Fibroblast of villous mesenchyme (primary cell): ENCODE measurements around the gene CFAP157. TPM values are rescaled to one million over a fixed set of nuclear protein-coding genes. Genes with fewer than 3 reads are reported as not detected.

Source experiments
- DNase-seq: peaks from one replicate; pipeline ENCODE4 v3.0.0-alpha.2; 2010; ENCODE audit warnings: low read depth
- H3K4me3 ChIP-seq: 2 replicates; pipeline ENCODE4 v1.5.1; 2011; ENCODE audit warnings: low read depth, mild to moderate bottlenecking, low read length
- CTCF ChIP-seq: IDR thresholded peaks from 2 replicates; pipeline ENCODE4 v1.5.1; 2012; ENCODE audit warnings: low read depth, mild to moderate bottlenecking, low read length; ENCODE audit not compliant: insufficient read depth
- total RNA-seq: library from RNA; depleted of rRNA; stranded (reverse); fragments of >200 nt; gene quantifications from 2 replicates; pipeline ENCODE4 v1.2.3, GENCODE V29; 2012

CFAP157 gene
- total RNA-seq, 1 donor, result under 0.01 TPM

- H3K4me3 ChIP-seq, result peak overlapping the region; percentile 34
- no peak for TF ChIP-seq CTCF
- peak; percentile 98 for DNase-seq
Observed at GRCh38 chr9:127698985-127699670, 7.7 kb upstream of the CFAP157 start.

- no peak for DNase-seq
- TF ChIP-seq CTCF, result no peak
- H3K4me3 ChIP-seq, result no peak overlapping the region
Observed at GRCh38 chr9:127700140-127700539, 6.6 kb upstream of the CFAP157 start.

- H3K4me3 ChIP-seq, result no peak overlapping the region
- DNase-seq, result no peak
- no peak for TF ChIP-seq CTCF
Observed at GRCh38 chr9:127700594-127701255, 6.1 kb upstream of the CFAP157 start.

GRCh38 chr9:127703289-127703946 lies 3.4 kb upstream of the CFAP157 start:
- no peak for DNase-seq
- no peak for TF ChIP-seq CTCF
- no peak overlapping the region for H3K4me3 ChIP-seq

- H3K4me3 ChIP-seq, result no peak overlapping the region
- no peak for DNase-seq
- TF ChIP-seq CTCF, result no peak
Observed at GRCh38 chr9:127705577-127706379, 1.0 kb upstream of the CFAP157 start.

GRCh38 chr9:127707766-127708165 lies 978 bp downstream of the CFAP157 start:
- no peak overlapping the region for H3K4me3 ChIP-seq
- no peak for TF ChIP-seq CTCF
- DNase-seq, result no peak
